Esophagus mucosa (tissue), 1 donor: ENCODE data around the gene ADM. TPM values are rescaled to one million over a fixed set of nuclear protein-coding genes. Genes with fewer than 3 reads are reported as not detected.
A peak's percentile ranks its signal among the peaks of the same experiment; 100 is the strongest.

Experiments used
- ATAC-seq: fragments of 200-7000 bp; cut with Tn5 transposase; one replicate; pipeline ENCODE4 v1.9.1; 2020
- total RNA-seq: library from RNA; stranded (reverse); gene quantifications from one replicate; pipeline ENCODE4 v1.2.4, GENCODE V29; 2023
- donor health status: DM: yes; HTN: yes; CAD: no.

Gene ADM
- total RNA-seq, 1 donor from 2014 or later = 15.5 TPM

DNA sequence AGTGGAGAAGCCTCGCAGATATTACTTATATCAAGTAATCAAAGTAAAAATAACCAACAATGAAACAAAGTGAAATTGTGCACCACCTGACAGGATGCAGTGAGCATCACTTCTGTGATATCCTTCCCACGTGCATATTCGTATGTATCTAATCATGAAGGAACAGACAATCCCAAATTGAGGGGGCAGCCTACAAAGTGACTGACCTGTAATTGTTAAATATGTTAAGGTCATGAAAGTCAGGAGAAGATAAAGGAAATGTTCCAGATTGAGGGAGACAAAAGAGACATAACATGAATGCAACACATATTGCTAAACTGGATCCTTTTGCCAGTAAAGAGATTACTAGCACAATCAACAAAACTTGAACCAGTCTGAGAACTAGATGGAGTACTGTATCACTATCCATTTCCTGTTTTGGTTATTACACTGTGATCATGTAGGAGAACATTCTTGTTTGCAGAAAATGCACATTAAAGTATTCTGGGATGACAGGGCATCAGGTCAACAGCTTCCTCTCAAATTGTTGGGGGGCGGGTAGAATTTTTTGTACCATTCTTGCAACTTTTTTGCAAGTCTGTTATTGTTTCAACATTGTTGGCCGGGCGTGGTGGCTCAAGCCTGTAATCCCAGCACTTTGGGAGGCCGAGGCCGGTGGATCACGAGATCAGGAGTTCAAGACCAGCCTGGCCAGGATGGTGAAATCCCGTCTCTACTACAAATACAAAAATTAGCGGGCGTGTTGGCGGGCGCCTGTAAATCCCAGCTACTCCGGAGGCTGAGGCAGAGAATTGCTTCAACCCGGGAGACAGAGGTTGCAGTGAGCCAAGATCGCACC, 12.9 kb upstream of the ADM start:
- no peak for ATAC-seq

DNA sequence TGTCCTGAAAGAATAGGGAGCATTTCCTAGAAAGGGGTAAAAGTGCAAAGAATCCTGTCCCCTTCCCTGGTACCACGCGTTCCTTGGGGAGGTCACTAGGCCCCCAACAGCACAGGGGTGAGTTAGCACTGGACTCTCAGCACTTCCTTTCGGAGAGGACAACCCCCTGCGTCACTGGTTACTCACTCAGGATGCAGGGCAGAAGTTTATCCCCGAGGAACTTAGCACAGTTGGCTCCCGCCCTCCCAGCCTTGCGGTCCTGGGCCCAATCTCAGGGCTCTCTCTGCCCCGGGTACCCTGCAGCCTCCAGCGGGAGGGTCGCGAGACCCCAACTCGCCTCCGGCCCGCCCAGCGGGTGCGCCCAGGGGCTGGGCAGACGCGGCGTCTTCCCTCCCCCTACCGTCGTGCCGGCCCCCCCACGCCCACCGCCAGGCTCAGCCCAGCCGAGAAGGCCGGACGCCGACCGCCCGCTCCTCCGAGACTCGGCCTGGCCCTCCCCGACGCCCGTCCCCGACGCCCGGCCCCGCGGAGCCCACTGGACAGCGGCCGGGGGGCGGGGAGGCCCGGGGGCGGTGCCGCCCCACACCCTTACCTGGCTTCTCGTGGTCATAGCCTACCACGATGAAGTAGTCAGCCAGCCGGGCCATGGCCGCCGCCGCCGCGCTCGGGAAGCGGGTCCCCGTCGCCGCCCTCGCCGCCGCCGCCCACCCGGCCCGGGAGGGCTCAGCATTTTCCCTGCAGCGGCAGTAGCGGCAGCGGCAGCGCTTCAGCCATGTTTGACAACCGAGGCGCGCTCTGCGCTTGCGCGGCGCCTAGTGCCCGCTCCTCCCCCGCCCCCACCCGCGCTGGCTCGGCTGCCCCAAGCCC, 11.2 kb upstream of the ADM start, which contains the start of gene SBF2:
Gene SBF2 (minus strand): TSS at position 797 of the 867 bp plus-strand sequence. CDS start 150 bp downstream, at position 647.
- ATAC-seq = peak; percentile 88

DNA sequence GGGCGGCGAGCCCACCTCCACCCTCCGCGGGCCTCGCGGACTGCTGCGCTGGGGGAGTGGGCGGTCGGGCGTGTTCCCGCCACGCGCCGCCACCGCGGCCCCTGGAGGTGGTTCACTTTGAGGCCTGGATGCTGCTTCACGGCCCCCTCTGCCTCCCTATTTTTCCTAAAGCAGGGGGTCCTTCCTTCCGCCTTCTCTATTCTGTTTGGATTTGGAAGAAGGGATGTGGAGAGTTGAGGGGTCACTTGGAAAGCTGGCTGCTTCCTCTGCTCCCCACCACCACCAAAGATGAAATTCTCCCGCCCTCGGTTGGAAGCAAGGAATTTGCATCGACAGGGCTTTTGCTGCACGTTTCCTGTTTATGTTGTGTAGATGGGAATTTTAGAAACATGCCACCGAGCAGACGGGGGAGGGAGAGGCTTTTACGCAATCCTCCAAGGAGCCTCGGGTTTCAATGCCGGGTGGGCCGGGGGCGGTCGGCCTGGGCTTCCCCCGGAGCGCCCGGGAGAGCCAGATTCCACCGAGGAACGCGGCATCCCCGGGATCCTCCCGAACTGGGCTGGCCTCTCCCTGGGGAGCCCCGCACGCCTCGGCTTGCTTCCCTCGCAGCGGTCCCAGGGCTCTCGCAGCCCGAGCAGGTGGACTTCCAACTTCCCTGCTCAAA, 10.5 kb upstream of the ADM start:
- ATAC-seq = peak; percentile 19

DNA sequence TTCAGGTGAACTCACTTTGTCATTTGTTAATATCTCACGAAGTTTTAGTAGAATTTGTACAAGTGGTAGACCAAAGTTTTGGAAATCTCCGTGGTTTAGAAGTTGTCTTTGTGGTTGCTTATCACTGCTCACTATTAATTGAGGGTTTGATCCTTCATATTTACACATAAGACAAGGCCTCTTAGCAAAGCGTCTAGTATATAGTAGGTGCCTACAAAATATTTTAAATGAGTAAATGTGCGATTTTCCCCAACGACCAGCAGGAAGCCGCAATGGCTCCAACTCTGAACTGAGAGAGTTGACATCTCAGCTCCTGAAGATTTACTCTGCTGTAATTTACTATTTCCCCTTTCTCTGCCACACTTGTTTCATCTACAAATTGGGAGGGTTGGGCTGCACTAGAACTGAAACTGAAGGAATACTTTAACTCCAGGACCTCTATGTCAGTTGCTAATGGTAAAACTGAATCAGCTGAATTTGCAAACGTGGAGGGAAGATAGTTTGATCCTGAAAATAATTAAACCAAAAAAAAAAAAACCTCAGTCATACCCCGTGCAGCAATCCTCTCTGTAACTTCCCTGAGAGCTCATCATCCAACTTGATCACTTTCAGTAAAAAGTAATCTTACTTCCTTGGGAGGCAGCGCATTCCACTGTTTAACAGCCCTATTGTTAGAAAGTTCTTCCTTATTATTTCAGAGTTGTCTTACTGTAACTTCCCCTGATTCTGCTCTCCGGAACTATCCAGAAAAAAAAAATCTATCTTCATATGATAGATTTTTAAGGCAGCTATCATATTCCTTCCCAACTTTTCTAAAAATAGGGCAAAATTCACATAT, 9.6 kb upstream of the ADM start:
- no peak for ATAC-seq

DNA sequence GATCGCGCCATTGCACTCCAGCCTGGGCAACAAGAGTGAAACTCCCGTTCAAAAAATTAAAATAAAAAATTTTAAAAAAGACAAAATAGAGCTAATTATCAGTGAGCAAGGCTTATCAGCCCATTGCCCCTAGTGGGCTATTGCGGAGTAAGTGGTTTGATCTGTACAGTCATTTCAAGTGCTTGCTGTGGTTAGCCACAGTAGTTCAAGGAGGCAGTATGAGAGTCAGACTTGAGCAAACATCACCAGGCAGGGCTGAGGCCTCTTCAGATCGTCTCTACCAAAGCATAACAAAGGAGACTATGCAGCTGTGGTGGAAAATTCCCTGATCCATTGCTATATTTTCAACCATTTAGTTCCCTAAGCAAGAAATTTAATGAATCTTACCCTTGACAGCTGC, 6.5 kb upstream of the ADM start:
- no peak for ATAC-seq

DNA sequence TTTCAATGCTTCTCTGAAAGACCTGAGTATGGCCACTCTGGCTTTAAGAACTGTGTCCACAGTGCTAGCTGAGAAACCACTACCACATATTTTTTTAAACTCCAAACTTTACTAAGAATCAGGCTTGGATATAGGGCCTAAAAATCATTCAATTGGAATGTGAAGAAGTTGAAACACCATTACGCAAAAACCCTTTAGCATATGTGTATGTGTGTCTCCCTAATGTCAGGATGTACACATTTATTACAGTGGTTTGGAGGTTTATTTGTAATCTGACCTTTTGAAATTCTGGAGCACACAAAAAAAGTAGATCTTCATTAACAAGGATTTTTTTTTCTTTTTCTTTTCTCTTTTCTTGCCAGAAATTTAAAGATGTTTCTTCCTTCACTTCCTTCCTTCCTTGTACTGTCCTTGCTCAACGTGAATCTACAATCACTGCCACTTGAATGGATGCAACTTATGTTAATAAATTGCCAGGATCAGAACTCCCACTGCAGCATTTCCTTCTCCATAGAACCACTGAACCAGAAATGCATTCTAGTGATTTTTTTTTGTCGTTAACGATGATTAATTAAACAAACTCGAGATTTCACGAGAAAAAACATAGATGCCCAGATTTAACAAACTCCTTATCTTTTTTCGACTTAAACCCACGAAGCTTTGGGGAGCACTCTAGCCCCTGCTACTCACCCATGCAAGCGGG, 3.1 kb upstream of the ADM start:
- ATAC-seq = no peak

DNA sequence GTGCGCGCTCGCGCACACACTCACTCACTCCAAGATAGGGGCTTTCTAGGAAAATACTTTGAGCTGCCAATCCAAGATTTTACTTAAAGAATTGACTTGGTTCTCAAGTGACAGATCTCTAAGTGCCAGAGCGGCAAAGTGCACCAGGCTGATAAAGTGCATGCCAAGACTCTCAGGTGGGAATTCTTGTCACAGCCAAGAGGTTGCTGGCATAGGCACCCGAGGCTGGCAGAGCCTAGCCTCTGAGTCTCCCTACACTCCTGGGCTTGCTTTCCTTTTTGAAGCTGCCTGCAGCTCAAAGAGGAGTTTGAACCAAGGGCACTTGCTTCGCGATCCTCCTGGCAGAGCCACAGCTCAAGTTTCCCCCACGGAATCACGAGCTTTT, 2.5 kb upstream of the ADM start:
- ATAC-seq = no peak

DNA sequence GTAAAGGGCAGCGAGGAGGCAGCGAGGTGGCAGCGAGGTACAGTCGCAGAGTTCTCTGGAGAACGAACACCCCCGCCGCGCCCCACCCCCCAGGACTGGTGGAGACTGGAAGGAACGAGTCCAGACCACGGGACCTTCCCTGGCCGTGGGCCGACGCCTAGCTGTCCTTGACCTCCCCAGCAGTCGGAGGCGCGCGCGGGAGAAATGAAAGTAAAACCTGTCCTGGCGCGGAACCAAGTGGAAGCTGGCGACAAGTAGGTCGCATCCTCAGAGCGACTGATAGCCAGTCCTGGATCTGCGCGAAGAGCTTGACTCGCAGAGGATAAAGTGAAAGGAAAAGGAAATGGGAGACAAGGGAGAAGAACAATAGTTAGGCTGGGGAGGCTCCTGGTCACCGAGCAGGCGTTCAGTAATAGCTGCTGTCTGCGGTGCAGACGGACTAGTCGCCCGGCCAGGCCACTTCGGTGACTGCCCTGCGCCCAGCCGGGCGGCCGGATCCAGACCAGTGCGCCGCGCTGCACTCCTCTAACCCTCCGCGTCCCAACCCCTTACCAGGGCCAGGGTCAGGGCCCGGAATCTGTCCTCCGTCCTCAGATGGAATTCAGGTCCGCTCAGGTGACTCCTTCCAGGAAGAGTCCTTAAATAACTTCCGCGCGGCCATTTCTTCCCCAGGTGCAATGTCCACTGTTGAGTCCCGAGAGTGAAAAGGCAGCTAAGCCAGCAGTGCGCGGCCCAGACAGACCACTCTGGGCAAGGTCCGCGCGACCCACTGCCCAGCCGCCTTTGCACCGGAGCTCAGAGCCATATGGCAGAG, 1.9 kb upstream of the ADM start:
- peak; percentile 49 for ATAC-seq

DNA sequence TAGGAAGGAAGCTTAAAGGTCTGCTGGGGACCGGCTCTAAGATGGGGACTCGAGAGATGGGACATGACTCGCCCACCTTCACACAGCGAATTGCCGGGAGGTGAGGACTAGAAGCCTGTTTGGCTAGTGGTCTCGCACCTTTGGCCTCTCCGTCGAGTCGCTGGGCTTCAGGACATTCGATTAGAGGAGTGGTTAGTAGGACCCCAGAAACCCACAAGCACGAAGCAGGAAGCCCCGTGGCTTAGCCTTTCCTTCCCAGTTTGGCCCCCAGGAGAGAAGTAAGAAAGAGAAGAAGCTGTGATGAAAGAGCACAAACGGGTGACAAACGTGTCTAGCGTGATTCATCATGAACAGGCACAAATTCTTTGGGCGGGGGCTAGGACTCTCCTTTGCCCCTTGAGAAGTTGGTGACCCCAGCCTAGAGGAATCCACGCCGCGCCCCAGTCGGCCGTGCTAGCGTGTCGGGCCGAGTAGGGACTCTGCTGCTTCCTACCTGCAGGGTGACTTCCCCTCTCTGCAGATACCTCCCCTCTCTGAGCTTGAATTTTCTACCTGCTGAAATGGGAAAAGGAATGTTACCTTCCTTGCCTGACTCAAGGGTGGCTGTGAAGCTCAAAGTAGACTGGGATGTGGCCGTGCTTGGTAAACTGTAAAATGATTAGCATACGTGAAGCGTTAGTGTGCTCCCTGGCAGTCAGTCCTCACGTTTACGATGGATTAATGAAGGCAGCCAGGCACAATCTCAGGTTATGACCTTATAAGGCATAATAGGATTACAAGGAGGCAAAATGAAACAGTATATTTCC, 1.1 kb upstream of the ADM start:
- peak; percentile 35 for ATAC-seq

DNA sequence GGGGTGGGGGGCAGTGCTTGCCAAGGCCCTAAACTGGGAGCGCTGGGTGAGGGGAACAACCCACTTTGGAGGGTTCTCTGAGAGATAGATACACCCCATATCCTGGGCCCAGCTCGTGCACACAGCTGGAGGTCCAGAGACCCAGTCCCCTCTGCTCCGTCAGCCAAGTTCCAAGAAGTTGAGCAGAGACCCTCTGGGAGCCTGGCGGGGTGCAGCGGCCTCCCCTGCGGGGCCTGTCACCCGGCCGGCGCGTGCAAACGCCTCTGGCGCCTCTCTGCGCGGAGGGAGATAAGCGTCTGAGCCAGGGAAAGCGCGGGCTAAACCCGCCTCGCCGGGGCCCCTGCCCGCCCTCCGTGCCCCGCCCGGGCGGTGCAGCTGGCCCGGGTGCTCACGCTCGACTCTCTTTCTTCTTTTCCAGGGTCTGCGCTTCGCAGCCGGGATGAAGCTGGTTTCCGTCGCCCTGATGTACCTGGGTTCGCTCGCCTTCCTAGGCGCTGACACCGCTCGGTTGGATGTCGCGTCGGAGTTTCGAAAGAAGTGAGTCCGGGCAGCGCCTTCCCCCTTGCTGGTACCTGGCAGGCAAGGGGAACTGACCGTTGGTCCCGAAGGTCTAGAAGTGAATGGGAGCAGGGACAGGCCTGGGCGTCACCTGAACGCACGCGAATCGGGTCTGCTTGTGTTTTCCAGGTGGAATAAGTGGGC, 540 bp downstream of the ADM start:
- no peak for ATAC-seq

DNA sequence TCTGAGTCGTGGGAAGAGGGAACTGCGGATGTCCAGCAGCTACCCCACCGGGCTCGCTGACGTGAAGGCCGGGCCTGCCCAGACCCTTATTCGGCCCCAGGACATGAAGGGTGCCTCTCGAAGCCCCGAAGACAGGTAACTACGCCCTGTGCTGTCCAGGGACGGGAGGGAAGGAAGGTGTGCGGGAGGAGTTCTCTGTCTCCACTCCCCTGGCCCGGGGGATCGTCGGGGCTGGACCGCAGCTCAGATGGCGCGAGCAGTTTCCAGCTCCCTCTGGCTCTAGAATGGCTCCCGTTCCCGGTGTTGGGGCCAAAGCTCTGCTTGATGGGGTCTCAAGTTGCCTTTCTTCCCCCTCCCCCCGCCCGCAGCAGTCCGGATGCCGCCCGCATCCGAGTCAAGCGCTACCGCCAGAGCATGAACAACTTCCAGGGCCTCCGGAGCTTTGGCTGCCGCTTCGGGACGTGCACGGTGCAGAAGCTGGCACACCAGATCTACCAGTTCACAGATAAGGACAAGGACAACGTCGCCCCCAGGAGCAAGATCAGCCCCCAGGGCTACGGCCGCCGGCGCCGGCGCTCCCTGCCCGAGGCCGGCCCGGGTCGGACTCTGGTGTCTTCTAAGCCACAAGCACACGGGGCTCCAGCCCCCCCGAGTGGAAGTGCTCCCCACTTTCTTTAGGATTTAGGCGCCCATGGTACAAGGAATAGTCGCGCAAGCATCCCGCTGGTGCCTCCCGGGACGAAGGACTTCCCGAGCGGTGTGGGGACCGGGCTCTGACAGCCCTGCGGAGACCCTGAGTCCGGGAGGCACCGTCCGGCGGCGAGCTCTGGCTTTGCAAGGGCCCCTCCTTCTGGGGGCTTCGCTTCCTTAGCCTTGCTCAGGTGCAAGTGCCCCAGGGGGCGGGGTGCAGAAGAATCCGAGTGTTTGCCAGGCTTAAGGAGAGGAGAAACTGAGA, 1.4 kb downstream of the ADM start:
- ATAC-seq = no peak

DNA sequence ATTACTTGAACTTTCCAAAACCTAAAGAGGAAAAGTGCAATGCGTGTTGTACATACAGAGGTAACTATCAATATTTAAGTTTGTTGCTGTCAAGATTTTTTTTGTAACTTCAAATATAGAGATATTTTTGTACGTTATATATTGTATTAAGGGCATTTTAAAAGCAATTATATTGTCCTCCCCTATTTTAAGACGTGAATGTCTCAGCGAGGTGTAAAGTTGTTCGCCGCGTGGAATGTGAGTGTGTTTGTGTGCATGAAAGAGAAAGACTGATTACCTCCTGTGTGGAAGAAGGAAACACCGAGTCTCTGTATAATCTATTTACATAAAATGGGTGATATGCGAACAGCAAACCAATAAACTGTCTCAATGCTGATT, 2.1 kb downstream of the ADM start:
- ATAC-seq = no peak

DNA sequence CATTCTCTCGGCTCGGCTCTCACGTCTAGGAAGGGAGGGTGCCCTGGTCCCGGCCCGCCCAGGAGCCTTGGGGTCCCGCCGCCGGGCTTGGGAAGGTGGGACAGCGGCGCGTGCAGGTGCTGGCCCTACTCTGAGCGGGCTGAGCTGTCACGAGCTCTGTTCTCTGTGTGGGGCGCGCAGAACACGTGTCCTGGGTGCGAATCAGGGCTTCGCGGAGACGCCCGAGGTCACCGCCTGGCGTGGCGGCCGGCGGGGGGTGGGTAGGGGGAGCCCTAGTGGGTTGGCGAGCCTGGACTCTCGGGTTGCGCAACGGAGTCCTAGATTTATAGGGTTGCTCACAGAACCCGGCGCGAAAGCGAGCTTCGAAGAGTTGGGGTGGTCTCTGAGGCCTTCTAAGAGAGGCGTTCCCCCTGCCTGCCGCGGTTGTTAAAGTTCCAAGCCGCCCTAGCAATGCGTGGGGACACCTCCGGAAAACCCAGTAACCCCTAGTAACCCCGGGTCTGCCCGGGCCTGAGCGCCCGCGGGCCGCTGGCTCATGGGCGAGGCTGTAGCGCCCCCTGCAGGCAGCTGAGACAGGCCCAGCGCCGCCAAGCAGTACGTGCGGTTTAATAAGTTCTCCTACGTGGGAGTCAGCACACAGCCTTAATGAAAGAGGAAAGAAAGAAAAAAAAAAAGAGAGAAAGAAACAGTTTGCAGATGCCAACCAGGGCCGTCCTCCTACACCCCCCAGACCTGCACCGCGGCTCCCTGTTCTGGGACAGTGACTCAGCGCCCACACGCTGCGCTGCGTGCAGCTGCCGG, 2.7 kb downstream of the ADM start:
- ATAC-seq = peak; percentile 65

DNA sequence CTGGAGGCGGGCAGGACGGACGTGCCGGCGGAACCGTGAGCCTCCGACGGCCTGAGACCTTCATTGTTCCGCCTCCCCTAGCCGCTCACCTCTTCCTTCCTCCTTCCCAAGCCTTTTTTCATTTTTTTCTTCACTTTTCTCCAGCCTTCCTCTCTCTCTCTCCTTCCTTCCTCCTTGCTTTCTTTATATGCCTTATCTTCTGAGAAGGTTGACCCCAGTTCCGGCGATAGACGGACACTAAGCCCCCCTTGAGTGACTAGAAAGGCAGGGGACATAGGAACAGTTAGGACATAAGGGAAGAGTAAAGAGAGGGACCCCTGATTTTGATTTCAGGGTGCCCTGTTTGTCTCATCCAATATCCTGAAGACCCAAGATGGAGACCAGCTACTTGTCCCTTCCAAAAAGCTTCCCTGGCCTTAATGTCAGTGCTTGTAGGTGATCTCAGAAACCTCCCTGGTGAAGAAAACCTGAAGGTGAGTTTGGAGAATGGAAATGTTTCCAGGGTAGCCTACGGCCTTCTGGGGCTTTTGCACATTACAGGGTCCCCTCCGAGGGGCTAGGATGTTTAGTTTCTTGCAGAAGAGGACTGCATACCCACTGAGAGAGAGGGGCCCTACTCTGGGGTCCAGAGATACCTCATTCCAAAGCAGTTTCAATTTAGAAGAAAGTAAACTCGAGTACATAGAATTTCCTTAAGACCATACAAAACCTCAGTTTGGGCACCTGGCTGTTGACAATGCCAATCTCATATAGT, 3.5 kb downstream of the ADM start:
- no peak for ATAC-seq

DNA sequence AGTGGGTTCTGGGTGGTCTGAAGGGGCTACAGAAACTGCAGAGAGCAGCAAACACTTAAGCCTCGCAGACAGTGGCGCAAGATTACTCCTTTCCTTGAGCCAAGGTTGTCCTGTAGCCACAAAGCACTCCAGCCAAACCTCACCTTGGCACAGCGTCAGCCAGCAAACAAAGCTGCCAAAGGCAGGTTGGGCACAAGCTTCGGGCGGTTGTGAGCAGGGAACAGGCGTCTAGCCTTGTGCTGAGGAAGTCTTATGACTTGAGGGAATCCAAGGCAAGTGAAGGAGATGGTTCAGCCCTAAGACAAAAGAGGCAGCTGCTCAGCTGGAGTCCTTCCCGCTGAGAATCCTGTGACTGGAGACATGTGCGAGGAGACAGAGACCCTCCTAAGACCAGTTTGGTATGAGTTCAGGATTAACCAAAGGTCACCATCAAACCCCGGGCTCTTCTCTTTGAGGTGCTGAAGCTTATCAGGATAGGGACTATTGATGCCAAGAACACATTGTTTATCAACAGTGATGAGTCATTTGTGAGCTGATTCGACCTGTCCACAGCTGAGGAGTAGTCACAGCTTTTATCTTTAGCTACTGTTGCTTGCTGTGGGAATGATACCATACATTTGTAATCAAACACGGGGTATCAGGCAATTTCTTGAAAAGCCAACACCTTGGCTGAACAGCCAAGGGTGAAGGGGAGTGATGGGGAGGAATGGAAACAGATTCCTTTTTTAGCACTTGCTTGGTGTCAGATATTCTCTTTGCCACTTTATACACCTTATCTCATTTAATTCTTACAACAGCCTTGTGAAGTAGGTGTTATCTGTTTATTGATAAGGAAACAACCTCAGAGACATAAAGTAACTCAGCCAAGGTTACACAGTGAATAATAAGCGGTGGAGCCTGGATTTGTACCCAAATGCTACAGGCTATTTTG, 4.6 kb downstream of the ADM start:
- ATAC-seq = peak; percentile 2
